H1 (cell line): ENCODE measurements around the gene MUC5AC. TPM values are rescaled to one million over a fixed set of nuclear protein-coding genes. Genes with fewer than 3 reads are reported as not detected.

Experiments
- ASH2L ChIP-seq: fragments of 200-600, 300-600 bp; sonication (generic); IDR thresholded peaks from one replicate; pipeline ENCODE4 v1.7.1; 2017; ENCODE audit warnings: low read length
- ATF3 ChIP-seq: IDR thresholded peaks from 2 replicates; pipeline ENCODE4 v1.6.1; 2011; ENCODE audit warnings: low read depth, mild to moderate bottlenecking, low read length; ENCODE audit not compliant: insufficient read depth
- CEBPB ChIP-seq: IDR thresholded peaks from 2 replicates; pipeline ENCODE4 v1.6.1; 2012; ENCODE audit warnings: low read depth, low read length
- EGR1 ChIP-seq: IDR thresholded peaks from 2 replicates; pipeline ENCODE4 v1.6.1; 2011; ENCODE audit warnings: low read depth, low read length, borderline replicate concordance
- GABPA ChIP-seq: IDR thresholded peaks from 2 replicates; pipeline ENCODE4 v1.6.1; 2011; ENCODE audit warnings: mild to moderate bottlenecking, low read length, moderate library complexity, borderline replicate concordance; ENCODE audit not compliant: insufficient read depth
- HDAC6 ChIP-seq: IDR thresholded peaks from one replicate; pipeline ENCODE4 v1.7.1; 2012; ENCODE audit warnings: low read depth, mild to moderate bottlenecking, inconsistent platforms, low read length, moderate library complexity
- RNF2 ChIP-seq: fragments of 200-900, 300-1000 bp; sonication (generic); IDR thresholded peaks from 2 replicates; pipeline ENCODE4 v1.7.1; 2016; ENCODE audit warnings: borderline replicate concordance, low read depth, mild to moderate bottlenecking, antibody characterized with exemption, low read length; ENCODE audit not compliant: poor library complexity, severe bottlenecking; ENCODE audit errors: missing control alignments
- RXRA ChIP-seq: IDR thresholded peaks from 2 replicates; pipeline ENCODE4 v1.6.1; 2011; ENCODE audit warnings: low read depth, mild to moderate bottlenecking, low read length, moderate library complexity; ENCODE audit not compliant: insufficient read depth
- SP4 ChIP-seq: IDR thresholded peaks from 2 replicates; pipeline ENCODE4 v1.6.1; 2012; ENCODE audit warnings: low read length, inconsistent platforms
- TEAD4 ChIP-seq: IDR thresholded peaks from 2 replicates; pipeline ENCODE4 v1.6.1; 2012; ENCODE audit warnings: low read depth, low read length, inconsistent platforms, mixed read lengths
- polyA plus RNA-seq, 7 experiments: library from polyadenylated mRNA; depleted of rRNA in 3 of 7; stranded (reverse) in 5 of 7; unstranded in 2 of 7; fragments of >200 nt in 5 of 7; fragments of 200-250 nt in 2 of 7; gene quantifications; 1 replicate in 5 of 7; 2 replicates in 1 of 7; 4 replicates in 1 of 7; pipeline versions ENCODE4 v1.2.1 to v1.2.3, GENCODE V29; 2011 to 2013; ENCODE audit warnings: missing spikeins in 2 of 7, mixed read lengths in 2 of 7
- total RNA-seq: library from RNA; stranded (reverse); fragmentation: NEBNext Ultra II Directional; extraction: Animal tissue kit (Norgen Biotek cat#: 25700); gene quantifications from 2 replicates; pipeline ENCODE4 v1.2.1, GENCODE V29; 2021

Gene MUC5AC
- total and polyA plus RNA-seq, 2 of the 8 experiments (the other 6 are each of a cell fraction or from before 2014, with no cell fraction given): not detected

DNA sequence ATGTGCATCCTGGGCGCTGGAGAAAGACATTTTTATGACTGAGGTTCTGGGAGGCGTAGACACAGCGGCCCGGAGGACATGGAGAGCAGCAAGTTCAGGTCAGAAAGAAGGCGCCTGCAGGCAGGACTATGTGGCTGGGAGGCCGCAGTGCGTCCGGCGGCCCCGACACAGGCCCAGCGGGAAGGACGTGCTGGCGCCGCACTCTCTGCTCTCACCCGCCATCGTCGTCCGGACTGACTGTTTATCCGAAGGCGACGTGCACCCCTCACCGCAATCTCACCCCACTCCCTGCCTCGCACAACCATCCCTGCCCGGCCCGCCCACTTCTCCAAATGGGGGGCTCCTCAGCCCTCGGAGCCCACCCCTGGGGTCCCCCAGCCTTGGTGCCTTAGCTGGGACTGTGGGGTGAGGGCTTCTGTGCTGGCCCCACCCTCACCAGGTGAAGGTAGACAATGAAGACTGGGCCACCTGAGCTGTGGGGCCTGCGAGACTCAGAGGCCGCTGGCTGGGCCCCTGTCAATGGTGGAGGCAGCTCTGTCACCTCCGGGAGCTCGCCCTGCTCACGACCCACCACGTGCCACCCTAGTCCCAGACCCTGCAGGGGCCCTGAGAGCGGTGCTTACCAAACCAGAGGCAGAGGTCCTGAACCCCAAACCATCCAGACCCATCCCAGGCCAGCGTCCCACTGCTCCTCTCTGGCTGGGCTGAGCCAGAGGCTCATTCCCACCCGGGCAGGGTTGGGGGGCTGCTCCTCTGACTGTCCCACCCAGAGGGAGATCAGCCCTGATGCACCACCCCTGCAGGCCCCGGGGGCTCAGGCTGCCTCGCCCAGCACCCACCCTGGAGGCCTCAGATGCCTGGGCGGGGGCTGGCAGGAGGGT is 48.9 kb downstream of the MUC5AC start (continued):
- TF ChIP-seq ATF3 (no peak), RNF2 (no peak), CEBPB (no peak), RXRA (no peak), SP4 (no peak), GABPA (no peak), HDAC6 (no peak), EGR1 (no peak), TEAD4 (no peak), ASH2L (no peak)
